ENCODE measurements around the gene POLDIP2. TPM values are rescaled to one million over a fixed set of nuclear protein-coding genes. Genes with fewer than 3 reads are reported as not detected.

The POLDIP2 gene
- total and polyA plus RNA-seq, 8 donors, result 41.9 to 118 (median 60.7) TPM

DNA sequence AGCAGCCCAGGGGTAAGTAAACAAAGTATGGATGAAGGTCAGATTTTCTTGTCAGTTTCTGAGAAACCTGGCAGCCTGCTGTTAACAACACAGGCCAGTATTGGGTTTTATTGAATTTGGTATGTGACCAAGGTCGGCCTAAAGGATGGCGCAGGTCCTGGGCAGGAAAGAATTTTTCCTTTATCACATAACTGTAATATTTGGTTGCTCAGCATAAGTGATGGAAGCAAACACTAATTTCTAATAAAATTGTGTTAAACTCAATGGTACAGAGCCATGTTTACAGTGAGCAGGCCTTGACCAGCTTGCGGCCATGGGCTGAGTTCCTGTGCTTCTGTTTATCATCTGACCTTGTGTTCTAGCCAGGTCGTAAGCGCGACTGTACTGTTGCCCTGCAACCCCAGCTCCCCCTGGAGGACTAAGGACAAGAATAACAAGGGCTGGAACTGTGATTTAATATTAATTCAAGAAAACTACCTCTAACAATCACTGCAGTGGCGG is 10.5 kb downstream of the POLDIP2 start:
- 33 to 48% (median 36%) methylated on average over 7 of the region's 7 CpGs for WGBS, 5 donors
- no peaks in the 10 kb centered on the region for H3K9me3 ChIP-seq
- no peak overlapping the region for H3K4me3 ChIP-seq
- intact Hi-C loops (cut with DNase I; ENCODE audit: low total_unique reads), result no loop called here
- peak overlapping the region; percentile 67 to 83 (median 78) for H3K27ac ChIP-seq
- peaks cover 38 to 43% (median 41%) of the 10 kb centered on the region in 4 donors for H3K4me1 ChIP-seq
- no peaks in the 10 kb centered on the region for H3K27me3 ChIP-seq
- peaks cover 83 to 100% (median 99%) of the 10 kb centered on the region in 4 donors for H3K36me3 ChIP-seq
- TF ChIP-seq POLR2AphosphoS5 (IDR thresholded peaks at IDR 0.05) (peak in 1 of 3 donors; percentile 33), POLR2A (IDR thresholded peaks at IDR 0.05) (no peak), EP300 (IDR thresholded peaks at IDR 0.05) (no peak)
- TF ChIP-seq, protein P1, sequence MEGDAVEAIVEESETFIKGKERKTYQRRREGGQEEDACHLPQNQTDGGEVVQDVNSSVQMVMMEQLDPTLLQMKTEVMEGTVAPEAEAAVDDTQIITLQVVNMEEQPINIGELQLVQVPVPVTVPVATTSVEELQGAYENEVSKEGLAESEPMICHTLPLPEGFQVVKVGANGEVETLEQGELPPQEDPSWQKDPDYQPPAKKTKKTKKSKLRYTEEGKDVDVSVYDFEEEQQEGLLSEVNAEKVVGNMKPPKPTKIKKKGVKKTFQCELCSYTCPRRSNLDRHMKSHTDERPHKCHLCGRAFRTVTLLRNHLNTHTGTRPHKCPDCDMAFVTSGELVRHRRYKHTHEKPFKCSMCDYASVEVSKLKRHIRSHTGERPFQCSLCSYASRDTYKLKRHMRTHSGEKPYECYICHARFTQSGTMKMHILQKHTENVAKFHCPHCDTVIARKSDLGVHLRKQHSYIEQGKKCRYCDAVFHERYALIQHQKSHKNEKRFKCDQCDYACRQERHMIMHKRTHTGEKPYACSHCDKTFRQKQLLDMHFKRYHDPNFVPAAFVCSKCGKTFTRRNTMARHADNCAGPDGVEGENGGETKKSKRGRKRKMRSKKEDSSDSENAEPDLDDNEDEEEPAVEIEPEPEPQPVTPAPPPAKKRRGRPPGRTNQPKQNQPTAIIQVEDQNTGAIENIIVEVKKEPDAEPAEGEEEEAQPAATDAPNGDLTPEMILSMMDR (IDR thresholded peaks at IDR 0.05), result peak in 2 of 7 experiments; percentile 11 to 66
- peak; percentile 64 to 72 for DNase-seq

DNA sequence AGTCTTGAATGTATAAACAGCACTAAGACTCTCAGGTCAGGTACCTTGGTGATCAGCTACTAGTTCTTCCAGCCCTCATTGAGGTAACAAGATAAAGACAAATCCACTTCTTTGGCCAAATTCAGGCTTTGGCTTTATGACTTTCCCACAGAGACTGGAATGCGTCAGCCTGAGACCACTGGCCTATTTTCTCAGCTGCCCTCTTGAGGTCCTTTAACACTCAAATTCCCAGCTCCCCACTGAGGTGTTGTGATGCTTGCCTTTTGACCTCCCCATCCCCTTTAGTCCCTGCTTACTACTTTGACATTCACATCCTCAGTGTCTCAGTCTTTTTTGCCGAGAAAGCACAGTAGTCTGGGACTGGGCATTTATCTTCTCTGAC is 11.1 kb downstream of the POLDIP2 start:
- peaks cover 38 to 43% (median 41%) of the 10 kb centered on the region in 4 donors for H3K4me1 ChIP-seq
- no peaks in the 10 kb centered on the region for H3K27me3 ChIP-seq
- H3K27ac ChIP-seq, result peak overlapping the region; percentile 20 to 83 (median 74)
- 37 to 69% (median 49%) methylated on average over 2 of the region's 2 CpGs for WGBS, 5 donors
- H3K9me3 ChIP-seq, result no peaks in the 10 kb centered on the region
- H3K4me3 ChIP-seq, result no peak overlapping the region
- peaks cover 83 to 100% (median 99%) of the 10 kb centered on the region in 4 donors for H3K36me3 ChIP-seq
- intact Hi-C loops (cut with DNase I; ENCODE audit: low total_unique reads), result no loop called here
- TF ChIP-seq EP300 (IDR thresholded peaks at IDR 0.05) (no peak), POLR2AphosphoS5 (IDR thresholded peaks at IDR 0.05) (no peak), POLR2A (IDR thresholded peaks at IDR 0.05) (no peak)
- TF ChIP-seq, protein P1 (IDR thresholded peaks at IDR 0.05), result no peak
- no peak for DNase-seq

DNA sequence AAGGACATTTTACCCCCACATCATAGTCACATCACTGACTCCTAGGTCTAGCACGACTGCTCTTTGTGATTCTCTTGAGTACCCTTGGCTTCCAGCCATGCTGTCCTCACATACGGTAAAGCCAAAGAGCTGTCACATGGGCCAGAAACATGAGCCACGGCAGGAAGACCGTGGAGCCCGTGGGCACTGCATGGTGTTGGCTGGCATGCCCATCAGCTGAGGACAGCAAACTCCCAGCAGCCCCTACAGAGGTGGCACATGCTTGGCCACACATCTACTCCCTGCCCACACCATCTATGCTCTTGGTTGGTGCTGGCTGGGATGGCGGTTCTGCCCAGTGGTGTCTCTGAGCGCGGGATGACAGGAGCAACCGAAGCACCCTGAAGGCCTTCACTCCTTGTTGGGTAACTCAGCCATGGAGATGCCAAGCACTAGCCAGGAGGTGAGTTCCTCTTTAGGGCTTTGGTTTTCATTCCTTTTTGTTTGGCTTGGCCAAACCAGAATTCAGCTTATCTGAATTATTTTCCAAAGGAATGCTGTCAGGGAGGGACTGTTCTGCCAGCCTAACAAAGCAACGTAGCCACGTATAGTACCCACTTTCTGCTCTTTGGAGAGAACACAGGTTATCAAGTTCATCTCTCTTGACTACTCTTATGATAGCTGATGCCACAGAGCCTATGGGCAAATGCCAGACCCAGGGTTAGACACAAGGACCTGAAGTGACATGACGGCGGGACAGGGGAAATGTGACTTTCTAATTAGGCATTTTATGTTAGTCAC is 11.7 kb downstream of the POLDIP2 start:
- Histone ChIP-seq H3K4me3 (no peak overlapping the region), H3K27me3 (no peaks in the 10 kb centered on the region), H3K9me3 (no peaks in the 10 kb centered on the region), H3K36me3 (peaks cover 83 to 100% (median 99%) of the 10 kb centered on the region in 4 donors), H3K27ac (peak overlapping the region; percentile 20 to 83 (median 74)), H3K4me1 (peaks cover 38 to 43% (median 41%) of the 10 kb centered on the region in 4 donors)
- peak in 1 of 2 donors; percentile 47 for DNase-seq
- intact Hi-C loops (cut with DNase I; ENCODE audit: low total_unique reads), result no loop called here
- TF ChIP-seq POLR2A (IDR thresholded peaks at IDR 0.05), result no peak
- 33 to 64% (median 43%) methylated on average over 13 of the region's 13 CpGs for whole genome bisulfite sequencing, 5 donors

DNA sequence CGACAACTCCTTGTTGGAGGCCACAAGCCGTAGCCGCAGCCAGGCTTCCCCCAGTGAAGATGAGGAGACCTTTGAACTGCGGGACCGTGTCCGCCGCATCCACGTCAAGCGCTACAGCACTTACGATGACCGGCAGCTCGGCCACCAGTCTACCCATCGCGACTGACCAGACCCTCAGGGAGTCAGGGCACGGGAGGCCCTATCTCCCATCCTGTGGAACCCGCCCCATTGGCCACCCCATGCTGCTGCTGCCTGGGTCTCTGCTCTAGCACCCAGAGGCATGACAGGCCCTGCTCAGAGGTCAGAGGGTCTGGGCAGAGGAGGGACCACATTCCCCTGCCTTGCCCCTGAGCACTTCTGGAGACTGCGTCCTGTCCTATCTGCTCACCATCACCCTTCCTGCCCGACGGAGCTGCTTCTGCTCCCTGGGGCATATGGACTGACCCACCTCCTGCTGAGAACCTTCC is 12.9 kb downstream of the POLDIP2 start:
- Histone ChIP-seq H3K4me1 (peaks cover 38 to 50% (median 41%) of the 10 kb centered on the region in 4 donors), H3K36me3 (peaks cover 81 to 100% (median 99%) of the 10 kb centered on the region in 4 donors), H3K9me3 (no peaks in the 10 kb centered on the region), H3K27me3 (no peaks in the 10 kb centered on the region), H3K27ac (peak overlapping the region in 4 of 5 donors; percentile 67 to 83 (median 76)), H3K4me3 (no peak overlapping the region)
- DNase-seq, result no peak
- 88 to 94% (median 92%) methylated on average over 18 to 19 of the region's 19 CpGs for WGBS, 5 donors
- intact Hi-C loops (cut with DNase I; ENCODE audit: low total_unique reads), result no loop called here
- TF ChIP-seq POLR2AphosphoS5 (IDR thresholded peaks at IDR 0.05) (no peak), EP300 (IDR thresholded peaks at IDR 0.05) (no peak), POLR2A (IDR thresholded peaks at IDR 0.05) (no peak)
- TF ChIP-seq, protein P1 (IDR thresholded peaks at IDR 0.05), result no peak

Measured in stomach (tissue), 9 donors.